Keratinocyte (primary cell): ENCODE results near the gene KLF7. TPM values are rescaled to one million over a fixed set of nuclear protein-coding genes. Genes with fewer than 3 reads are reported as not detected.

Experiments used
- DNase-seq: peaks from one replicate; pipeline ENCODE4 v3.0.0-alpha.2; 2011; ENCODE audit warnings: low read depth, missing footprints, low spot score
- FAIRE-seq: peaks from 2 replicates; lab custom pipeline; 2011; peaks lifted over from hg19 to GRCh38; lab: Jason Lieb, UNC
- H2AFZ ChIP-seq: 2 replicates; pipeline ENCODE4 v1.6.0; 2012; ENCODE audit warnings: low read length, control low read depth, inconsistent platforms; ENCODE audit not compliant: control insufficient read depth
- H3K27ac ChIP-seq: 2 replicates; pipeline ENCODE4 v1.5.1; 2011; ENCODE audit warnings: low read length; ENCODE audit not compliant: control insufficient read depth, insufficient read depth
- H3K27me3 ChIP-seq: 3 replicates; pipeline ENCODE4 v1.6.0; 2011; ENCODE audit warnings: low read length; ENCODE audit not compliant: control insufficient read depth, insufficient read depth; ENCODE audit errors: extremely low read depth
- H3K36me3 ChIP-seq, 2 experiments: 2 replicates in 1 of 2; 3 replicates in 1 of 2; pipeline ENCODE4 v1.5.1; 2011; ENCODE audit warnings: low read length in 2 of 2, mild to moderate bottlenecking in 1 of 2; ENCODE audit not compliant: control insufficient read depth in 2 of 2, insufficient read depth in 2 of 2; ENCODE audit errors: extremely low read depth in 1 of 2
- H3K4me1 ChIP-seq: 3 replicates; pipeline ENCODE4 v1.5.1; 2011; ENCODE audit warnings: low read length; ENCODE audit not compliant: control insufficient read depth, insufficient read depth; ENCODE audit errors: extremely low read depth
- H3K4me2 ChIP-seq: 3 replicates; pipeline ENCODE4 v1.6.0; 2011; ENCODE audit warnings: low read depth, low read length; ENCODE audit not compliant: control insufficient read depth, insufficient read depth; ENCODE audit errors: extremely low read depth
- H3K4me3 ChIP-seq, 3 experiments: fragments of 200-600 bp in 1 of 3; sonication (generic) in 1 of 3; 2 replicates in 2 of 3; 3 replicates in 1 of 3; pipeline ENCODE4 v1.5.1; 2011 to 2016; ENCODE audit warnings: low read length in 3 of 3, mild to moderate bottlenecking in 3 of 3, control low read depth in 2 of 3, inconsistent platforms in 1 of 3, low read depth in 1 of 3, mixed read lengths in 1 of 3, mixed run types in 1 of 3, moderate library complexity in 1 of 3; ENCODE audit not compliant: control insufficient read depth in 2 of 3, insufficient read depth in 2 of 3; ENCODE audit errors: extremely low read depth in 1 of 3
- H3K79me2 ChIP-seq: 2 replicates; pipeline ENCODE4 v1.6.0; 2012; ENCODE audit warnings: low read length; ENCODE audit not compliant: control insufficient read depth, insufficient read depth
- H3K9ac ChIP-seq: 3 replicates; pipeline ENCODE4 v1.6.0; 2011; ENCODE audit warnings: low read length; ENCODE audit not compliant: control insufficient read depth, insufficient read depth; ENCODE audit errors: extremely low read depth
- H3K9me1 ChIP-seq: 3 replicates; pipeline ENCODE4 v1.6.0; 2011; ENCODE audit warnings: low read length; ENCODE audit not compliant: control insufficient read depth, insufficient read depth; ENCODE audit errors: extremely low read depth
- H3K9me3 ChIP-seq: 2 replicates; pipeline ENCODE4 v1.5.1; 2012; ENCODE audit warnings: low read depth, low read length; ENCODE audit not compliant: control insufficient read depth
- H4K20me1 ChIP-seq: 3 replicates; pipeline ENCODE4 v1.6.0; 2011; ENCODE audit warnings: low read length; ENCODE audit not compliant: control insufficient read depth, insufficient read depth; ENCODE audit errors: extremely low read depth
- CTCF ChIP-seq, 3 experiments: IDR thresholded peaks in 1 of 3; conservative IDR thresholded peaks in 1 of 3; optimal IDR thresholded peaks in 1 of 3; 2 replicates in 2 of 3; 3 replicates in 1 of 3; pipeline versions ENCODE3 to v1.5.1; 2011; ENCODE audit warnings: low read length in 3 of 3, mild to moderate bottlenecking in 3 of 3, moderate library complexity in 2 of 3, control low read depth in 1 of 3, inconsistent platforms in 1 of 3; ENCODE audit not compliant: insufficient read depth in 2 of 3; ENCODE audit errors: extremely low read depth in 1 of 3
- EZH2 ChIP-seq: IDR thresholded peaks from one replicate; pipeline ENCODE4 v1.6.1; 2012; ENCODE audit warnings: inconsistent platforms, mild to moderate bottlenecking, low read length, moderate library complexity
- dilution Hi-C: fragments of 300-500 bp; cut with MboI; formaldehyde crosslinking; loops from one replicate; pipeline ENCODE4 v1.7.0; 2020; ENCODE audit warnings: low sequenced_read_pairs; ENCODE audit not compliant: extremely low pct_ligation_motif_present
- polyA plus RNA-seq, 5 experiments: library from polyadenylated mRNA; depleted of rRNA in 3 of 5; stranded (reverse) in 3 of 5; stranded (forward) in 1 of 5; unstranded in 1 of 5; fragments of >200 nt; gene quantifications; 1 replicate in 1 of 5; 2 replicates in 3 of 5; 3 replicates in 1 of 5; pipeline versions ENCODE4 v1.2.1 to v1.2.3, GENCODE V29; 2011 to 2012; ENCODE audit warnings: missing spikeins in 2 of 5, low read depth in 1 of 5, low replicate concordance in 1 of 5

KLF7 gene
- polyA plus RNA-seq, 1 donor (not counting 4 experiments of a cell fraction or from before 2014, with no cell fraction given), result 44.7 TPM

GRCh38 chr2:207141386-207141785 lies 24.4 kb downstream of the KLF7 start:
- H2AFZ ChIP-seq, result no peak overlapping the region
- no peak overlapping the region for H3K9ac ChIP-seq
- H3K36me3 ChIP-seq, result peaks cover 14 to 54% of the 10 kb centered on the region in 2 experiments
- no peak for FAIRE-seq
- DNase-seq, result no peak
- no peaks in the 10 kb centered on the region for H3K9me3 ChIP-seq
- no peak for TF ChIP-seq CTCF (optimal IDR thresholded peaks at IDR 0.05 in 1 of 3, IDR thresholded peaks at IDR 0.05 in 1 of 3, conservative IDR thresholded peaks at IDR 0.05 in 1 of 3; ENCODE audit: extremely low read depth in 1 of 3, insufficient read depth in 2 of 3, low read length in 3 of 3)
- no peak for TF ChIP-seq EZH2
- dilution Hi-C loops, result no loop called here
- H3K4me3 ChIP-seq, result no peak overlapping the region
- no peak overlapping the region for H3K27ac ChIP-seq
- no peak overlapping the region for H3K4me2 ChIP-seq
- H3K9me1 ChIP-seq, result peaks cover 4% of the 10 kb centered on the region
- H3K27me3 ChIP-seq, result no peaks in the 10 kb centered on the region
- H3K4me1 ChIP-seq, result peaks cover 19% of the 10 kb centered on the region
- peaks cover 98% of the 10 kb centered on the region for H3K79me2 ChIP-seq
- H4K20me1 ChIP-seq, result no peaks in the 10 kb centered on the region

- H4K20me1 ChIP-seq, result no peaks in the 10 kb centered on the region
- DNase-seq (no peak), FAIRE-seq (no peak)
- H3K4me3 ChIP-seq, result no peak overlapping the region
- H2AFZ ChIP-seq, result no peak overlapping the region
- no peak overlapping the region for H3K9ac ChIP-seq
- dilution Hi-C loops, result no loop called here
- no peaks in the 10 kb centered on the region for H3K9me3 ChIP-seq
- H3K4me2 ChIP-seq, result no peak overlapping the region
- H3K27ac ChIP-seq, result no peak overlapping the region
- TF ChIP-seq CTCF (optimal IDR thresholded peaks at IDR 0.05 in 1 of 3, IDR thresholded peaks at IDR 0.05 in 1 of 3, conservative IDR thresholded peaks at IDR 0.05 in 1 of 3; ENCODE audit: extremely low read depth in 1 of 3, insufficient read depth in 2 of 3, low read length in 3 of 3) (no peak), EZH2 (no peak)
- peaks cover 4% of the 10 kb centered on the region for H3K9me1 ChIP-seq
- H3K27me3 ChIP-seq, result no peaks in the 10 kb centered on the region
- H3K4me1 ChIP-seq, result peaks cover 30% of the 10 kb centered on the region
- peaks cover 98% of the 10 kb centered on the region for H3K79me2 ChIP-seq
- H3K36me3 ChIP-seq, result peaks cover 12 to 46% of the 10 kb centered on the region in 2 experiments
Measured at GRCh38 chr2:207140265-207140664, 25.5 kb downstream of the KLF7 start.
